ENCODE data around the gene RERE.
"Not testable (repeated sequence)": the region's sequence is repeated elsewhere in the genome, so short reads cannot be mapped to it uniquely, and the experiment has no call there.

Gene RERE

GRCh38 chr1:8789314-8790214 lies 27.9 kb downstream of the RERE start:
- DNase-seq (ENCODE audit: low read depth) = no peak
- TF ChIP-seq CTCF (IDR thresholded peaks at IDR 0.05; ENCODE audit: control insufficient read depth, extremely low read depth, insufficient read depth) = no peak
- no peak overlapping the region for H3K4me3 ChIP-seq (ENCODE audit: low read depth, low read length)

GRCh38 chr1:8787218-8787617 lies 30.2 kb downstream of the RERE start:
- no peak for TF ChIP-seq CTCF (IDR thresholded peaks at IDR 0.05; ENCODE audit: control insufficient read depth, extremely low read depth, insufficient read depth)
- H3K4me3 ChIP-seq (ENCODE audit: low read depth, low read length) = no peak overlapping the region
- DNase-seq (ENCODE audit: low read depth) = peak; percentile 82

GRCh38 chr1:8786204-8786603 lies 31.2 kb downstream of the RERE start:
- H3K4me3 ChIP-seq (ENCODE audit: low read depth, low read length); DNase-seq (ENCODE audit: low read depth): not testable (repeated sequence)

GRCh38 chr1:8782955-8783354 lies 34.5 kb downstream of the RERE start:
- no peak for TF ChIP-seq CTCF (IDR thresholded peaks at IDR 0.05; ENCODE audit: control insufficient read depth, extremely low read depth, insufficient read depth)
- no peak for DNase-seq (ENCODE audit: low read depth)

GRCh38 chr1:8782001-8782620 lies 35.3 kb downstream of the RERE start:
- DNase-seq (ENCODE audit: low read depth) = no peak
- H3K4me3 ChIP-seq (ENCODE audit: low read depth, low read length) = no peak overlapping the region
- TF ChIP-seq CTCF (IDR thresholded peaks at IDR 0.05; ENCODE audit: control insufficient read depth, extremely low read depth, insufficient read depth) = no peak

More at GRCh38 chr1:8782955-8783354, 34.5 kb downstream of the RERE start:
- no peak overlapping the region for H3K4me3 ChIP-seq (ENCODE audit: low read depth, low read length)

- H3K4me3 ChIP-seq (ENCODE audit: low read depth, low read length) = no peak overlapping the region
- DNase-seq (ENCODE audit: low read depth) = no peak
- no peak for TF ChIP-seq CTCF (IDR thresholded peaks at IDR 0.05; ENCODE audit: control insufficient read depth, extremely low read depth, insufficient read depth)
Measured at GRCh38 chr1:8780405-8780804, 37.0 kb downstream of the RERE start.

GRCh38 chr1:8777867-8778266 lies 39.6 kb downstream of the RERE start:
- no peak for TF ChIP-seq CTCF (IDR thresholded peaks at IDR 0.05; ENCODE audit: control insufficient read depth, extremely low read depth, insufficient read depth)

More at GRCh38 chr1:8777867-8778266, 39.6 kb downstream of the RERE start:
- DNase-seq (ENCODE audit: low read depth) = no peak
- no peak overlapping the region for H3K4me3 ChIP-seq (ENCODE audit: low read depth, low read length)
